H1 (cell line): ENCODE data around the gene RIPOR3.

ENCODE experiments used
- ATF2 ChIP-seq: IDR thresholded peaks from 2 replicates; pipeline ENCODE4 v1.6.1; 2012; ENCODE audit warnings: low read length, inconsistent platforms
- CBX5 ChIP-seq: fragments of 300-800, 300-1000 bp; sonication (generic); IDR thresholded peaks from 2 replicates; pipeline ENCODE4 v1.7.1; 2016; ENCODE audit warnings: antibody characterized with exemption, low read length, low read depth
- CTCF ChIP-seq, 3 experiments: IDR thresholded peaks; 1 replicate in 2 of 3; 2 replicates in 1 of 3; pipeline versions ENCODE4 v1.5.1 to v1.6.1; 2011; ENCODE audit warnings: low read length in 3 of 3, mild to moderate bottlenecking in 3 of 3, inconsistent platforms in 2 of 3, low read depth in 1 of 3, moderate library complexity in 1 of 3; ENCODE audit not compliant: insufficient read depth in 1 of 3; ENCODE audit errors: control extremely low read depth in 1 of 3
- EP300 ChIP-seq, 2 experiments: IDR thresholded peaks; 1 replicate in 1 of 2; 2 replicates in 1 of 2; pipeline ENCODE4 v1.6.1; 2011 to 2012; ENCODE audit warnings: low read depth in 2 of 2, low read length in 2 of 2, mild to moderate bottlenecking in 2 of 2, borderline replicate concordance in 1 of 2, inconsistent platforms in 1 of 2, moderate library complexity in 1 of 2
- MAX ChIP-seq: IDR thresholded peaks from 2 replicates; pipeline ENCODE4 v1.6.1; 2012; ENCODE audit warnings: inconsistent platforms
- POLR2A ChIP-seq, 2 experiments: IDR thresholded peaks; 1 replicate in 1 of 2; 2 replicates in 1 of 2; pipeline ENCODE4 v1.6.1; 2011; ENCODE audit warnings: low read depth in 2 of 2, low read length in 2 of 2, mild to moderate bottlenecking in 2 of 2; ENCODE audit errors: control extremely low read depth in 1 of 2
- RAD21 ChIP-seq, 2 experiments: IDR thresholded peaks in 1 of 2; conservative IDR thresholded peaks in 1 of 2; 2 replicates each; pipeline ENCODE4 v1.6.1; 2011; ENCODE audit warnings: low read depth in 2 of 2, low read length in 2 of 2, improper control_type of control experiment in 1 of 2, inconsistent platforms in 1 of 2, mild to moderate bottlenecking in 1 of 2, moderate library complexity in 1 of 2
- RFX5 ChIP-seq: IDR thresholded peaks from 2 replicates; pipeline ENCODE4 v1.6.1; 2011; ENCODE audit warnings: low read depth, low read length, improper control_type of control experiment, borderline replicate concordance
- SIN3A ChIP-seq, 2 experiments: IDR thresholded peaks in 1 of 2; conservative IDR thresholded peaks in 1 of 2; 2 replicates each; pipeline ENCODE4 v1.6.1; 2011 to 2012; ENCODE audit warnings: low read length in 2 of 2, improper control_type of control experiment in 1 of 2, low read depth in 1 of 2, mild to moderate bottlenecking in 1 of 2
- SIRT6 ChIP-seq: IDR thresholded peaks from one replicate; pipeline ENCODE4 v1.7.1; 2012; ENCODE audit warnings: low read length, inconsistent platforms
- TAF1 ChIP-seq: IDR thresholded peaks from 2 replicates; pipeline ENCODE4 v1.6.1; 2011; ENCODE audit warnings: mild to moderate bottlenecking, low read depth, low read length
- TAF7 ChIP-seq: optimal IDR thresholded peaks from 2 replicates; pipeline ENCODE3; 2011; ENCODE audit warnings: low read depth, mild to moderate bottlenecking, inconsistent platforms, low read length, moderate library complexity, borderline replicate concordance

- TF ChIP-seq CTCF (IDR thresholded peaks at IDR 0.05; ENCODE audit: control extremely low read depth in 1 of 3, insufficient read depth in 1 of 3, low read depth in 1 of 3, low read length in 3 of 3) (no peak), ATF2 (no peak), RAD21 (IDR thresholded peaks at IDR 0.05 in 1 of 2, conservative IDR thresholded peaks at IDR 0.05 in 1 of 2; ENCODE audit: low read depth in 2 of 2, low read length in 2 of 2) (no peak), SIRT6 (no peak), CBX5 (no peak), EP300 (IDR thresholded peaks at IDR 0.05; ENCODE audit: borderline replicate concordance in 1 of 2, low read depth in 2 of 2, low read length in 2 of 2) (no peak), SIN3A (conservative IDR thresholded peaks at IDR 0.05 in 1 of 2, IDR thresholded peaks at IDR 0.05 in 1 of 2; ENCODE audit: low read depth in 1 of 2, low read length in 2 of 2) (no peak), MAX (no peak), TAF1 (no peak), POLR2A (IDR thresholded peaks at IDR 0.05; ENCODE audit: control extremely low read depth in 1 of 2, low read depth in 2 of 2, low read length in 2 of 2) (no peak), RFX5 (no peak), TAF7 (no peak)
These were observed 97.1 kb downstream of the RIPOR3 start for GRCh38 chr20:50594231-50594590.
